ENCODE measurements around the gene PDXP.

The PDXP gene

GRCh38 chr22:37629928-37630327 lies 28.6 kb upstream of the PDXP start:
- no peak for DNase-seq

GRCh38 chr22:37630839-37631435 lies 27.6 kb upstream of the PDXP start:
- no peak for DNase-seq

- DNase-seq: no peak
Observed at GRCh38 chr22:37631448-37632173, 26.9 kb upstream of the PDXP start.

- peak; percentile 66 for DNase-seq
Observed at GRCh38 chr22:37632174-37633088, 26.1 kb upstream of the PDXP start.

- DNase-seq: peak; percentile 74
Observed at GRCh38 chr22:37633089-37633624, 25.4 kb upstream of the PDXP start.

- peak; percentile 81 for DNase-seq
Observed at GRCh38 chr22:37633625-37634416, 24.7 kb upstream of the PDXP start.

- DNase-seq: no peak
Observed at GRCh38 chr22:37634417-37634924, 24.1 kb upstream of the PDXP start.

- DNase-seq: no peak
Observed at GRCh38 chr22:37635157-37635556, 23.4 kb upstream of the PDXP start.

- no peak for DNase-seq
Observed at GRCh38 chr22:37636186-37636948, 22.2 kb upstream of the PDXP start.

- no peak for DNase-seq
Observed at GRCh38 chr22:37636949-37637273, 21.6 kb upstream of the PDXP start.

GRCh38 chr22:37638391-37639069 lies 20.0 kb upstream of the PDXP start:
- peak; percentile 51 for DNase-seq

- peak; percentile 73 for DNase-seq
Observed at GRCh38 chr22:37639070-37639760, 19.3 kb upstream of the PDXP start, which contains the start of gene SH3BP1. Gene SH3BP1, plus strand, starts transcription at chr22:37639669. Its CDS starts 119 bp downstream, at chr22:37639788.

GRCh38 chr22:37639771-37640590 lies 18.5 kb upstream of the PDXP start:
- DNase-seq: peak; percentile 53

- DNase-seq: no peak
Observed at GRCh38 chr22:37640591-37641560, 17.6 kb upstream of the PDXP start.

GRCh38 chr22:37641561-37641949 lies 17.0 kb upstream of the PDXP start:
- DNase-seq: no peak

GRCh38 chr22:37643225-37643847 lies 15.2 kb upstream of the PDXP start:
- peak; percentile 98 for DNase-seq

GRCh38 chr22:37647317-37647716 lies 11.2 kb upstream of the PDXP start:
- DNase-seq: no peak

GRCh38 chr22:37647928-37648327 lies 10.6 kb upstream of the PDXP start:
- no peak for DNase-seq

Measured in stimulated activated CD8-positive, alpha-beta memory T cell treated with anti-CD3 and anti-CD28 coated beads, Interleukin-4, amount 100 ng/mL, for 48 hours (primary cell).